Endothelial cell of umbilical vein (primary cell): ENCODE data around the gene OR10H1. TPM values are rescaled to one million over a fixed set of nuclear protein-coding genes. Genes with fewer than 3 reads are reported as not detected.

ENCODE experiments used
- BruUV-seq: library from RNA; stranded (reverse); fragments of 400-500 nt; replicated peaks from 2 replicates; lab custom pipeline; 2021; lab: Mats Ljungman, UMichigan
- CTCF ChIA-PET: fragments of 300-600, 350-600 bp; sonication (Branson Sonifier 250); formaldehyde crosslinking; loops from one replicate; lab custom pipeline; 2021; ENCODE audit warnings: antibody characterized with exemption, inconsistent platforms; lab: Charles Lee
- POLR2A ChIA-PET: fragments of 300-600, 350-600 bp; sonication (Branson Sonifier 250); formaldehyde crosslinking; loops from one replicate; lab custom pipeline; 2021; ENCODE audit warnings: antibody characterized with exemption, inconsistent platforms; lab: Charles Lee
- DNase-seq: peaks from one replicate; pipeline ENCODE4 v3.0.0-alpha.2; 2011; ENCODE audit warnings: low read depth, low spot score
- FAIRE-seq: peaks from 2 replicates; lab custom pipeline; 2011; peaks lifted over from hg19 to GRCh38; lab: Jason Lieb, UNC
- H2AFZ ChIP-seq: 2 replicates; pipeline ENCODE4 v1.6.0; 2012; ENCODE audit warnings: low read depth, low read length, control low read depth, inconsistent platforms
- H3K27ac ChIP-seq: 2 replicates; pipeline ENCODE4 v1.5.1; 2011; ENCODE audit warnings: low read depth, mild to moderate bottlenecking, control low read depth, low read length, moderate library complexity; ENCODE audit not compliant: insufficient read depth
- H3K27me3 ChIP-seq, 2 experiments: 2 replicates each; pipeline versions ENCODE4 v1.6.0 to v1.6.1; 2011; ENCODE audit warnings: low read length in 2 of 2, mixed read lengths in 1 of 2; ENCODE audit not compliant: control insufficient read depth in 2 of 2, insufficient read depth in 2 of 2
- H3K36me3 ChIP-seq, 2 experiments: 2 replicates in 1 of 2; 3 replicates in 1 of 2; pipeline ENCODE4 v1.5.1; 2011; ENCODE audit warnings: low read length in 2 of 2, mild to moderate bottlenecking in 1 of 2, moderate library complexity in 1 of 2; ENCODE audit not compliant: control insufficient read depth in 2 of 2, insufficient read depth in 2 of 2; ENCODE audit errors: extremely low read depth in 1 of 2
- H3K4me1 ChIP-seq: 3 replicates; pipeline ENCODE4 v1.5.1; 2011; ENCODE audit warnings: mild to moderate bottlenecking, low read length; ENCODE audit not compliant: control insufficient read depth, insufficient read depth; ENCODE audit errors: extremely low read depth
- H3K4me2 ChIP-seq: 2 replicates; pipeline ENCODE4 v1.6.1; 2011; ENCODE audit warnings: low read length, control low read depth, mixed read lengths; ENCODE audit not compliant: insufficient read depth
- H3K4me3 ChIP-seq, 3 experiments: fragments of 200-600 bp in 1 of 3; sonication (generic), shearing (Covaris generic) in 1 of 3; replicated peaks in 1 of 3; 2 replicates each; pipeline ENCODE4 v1.5.1; 2011 to 2016; ENCODE audit warnings: control low read depth in 3 of 3, low read length in 3 of 3, mild to moderate bottlenecking in 2 of 3, inconsistent platforms in 1 of 3, low read depth in 1 of 3, moderate library complexity in 1 of 3; ENCODE audit not compliant: insufficient read depth in 1 of 3
- H3K79me2 ChIP-seq: 2 replicates; pipeline ENCODE4 v1.6.0; 2012; ENCODE audit warnings: low read length, inconsistent platforms; ENCODE audit not compliant: control insufficient read depth, insufficient read depth
- H3K9ac ChIP-seq: replicated peaks from 2 replicates; pipeline ENCODE3; 2011; ENCODE audit warnings: low read length, control low read depth; ENCODE audit not compliant: insufficient read depth; ENCODE audit errors: extremely low read depth
- H3K9me1 ChIP-seq: replicated peaks from 3 replicates; pipeline ENCODE4 v1.6.0; 2011; ENCODE audit warnings: mild to moderate bottlenecking, low read length; ENCODE audit not compliant: control insufficient read depth, insufficient read depth; ENCODE audit errors: extremely low read depth
- H3K9me3 ChIP-seq: replicated peaks from 2 replicates; pipeline ENCODE4 v1.5.1; 2012; ENCODE audit warnings: low read length, inconsistent platforms; ENCODE audit not compliant: control insufficient read depth, insufficient read depth
- H4K20me1 ChIP-seq: replicated peaks from 2 replicates; pipeline ENCODE3; 2011; ENCODE audit warnings: mild to moderate bottlenecking, low read length; ENCODE audit not compliant: control insufficient read depth, insufficient read depth; ENCODE audit errors: extremely low read depth
- EZH2 ChIP-seq: IDR thresholded peaks from 2 replicates; pipeline ENCODE4 v1.6.1; 2012; ENCODE audit warnings: borderline replicate concordance, low read depth, mild to moderate bottlenecking, moderate library complexity, low read length, inconsistent platforms; ENCODE audit not compliant: severe bottlenecking
- FOS ChIP-seq: IDR thresholded peaks from 2 replicates; pipeline ENCODE4 v1.6.1; 2011; ENCODE audit warnings: mild to moderate bottlenecking, low read length, moderate library complexity, borderline replicate concordance; ENCODE audit not compliant: insufficient read depth
- GATA2 ChIP-seq: IDR thresholded peaks from 2 replicates; pipeline ENCODE4 v1.7.0; 2011; ENCODE audit warnings: low read depth, mild to moderate bottlenecking, moderate library complexity, mixed read lengths, low read length; ENCODE audit not compliant: insufficient read length, insufficient read depth
- JUN ChIP-seq: IDR thresholded peaks from 2 replicates; pipeline ENCODE4 v1.6.1; 2011; ENCODE audit warnings: borderline replicate concordance, low read depth; ENCODE audit not compliant: insufficient read length, insufficient read depth
- MYC ChIP-seq: IDR thresholded peaks from one replicate; pipeline ENCODE4 v1.6.1; 2011; ENCODE audit warnings: mild to moderate bottlenecking, low read depth, low read length
- POLR2A ChIP-seq: IDR thresholded peaks from 2 replicates; pipeline ENCODE4 v1.6.1; 2012; ENCODE audit warnings: low read depth, mild to moderate bottlenecking, control low read depth, low read length
- POLR2AphosphoS5 ChIP-seq: IDR thresholded peaks from 2 replicates; pipeline ENCODE4 v1.6.1; 2012; ENCODE audit warnings: low read depth, mild to moderate bottlenecking, control low read depth, low read length, moderate library complexity; ENCODE audit not compliant: insufficient read depth
- dilution Hi-C: fragments of 300-500 bp; cut with MboI; formaldehyde crosslinking; loops from one replicate; pipeline ENCODE4 v1.15.0; 2019; ENCODE audit warnings: low sequenced_read_pairs; ENCODE audit not compliant: extremely low pct_ligation_motif_present
- intact Hi-C: fragments of 100-400 bp; cut with micrococcal nuclease; formaldehyde crosslinking; loops from one replicate; pipeline ENCODE4 v1.10.0; 2022
- polyA plus RNA-seq, 4 experiments: library from polyadenylated mRNA; depleted of rRNA in 3 of 4; stranded (reverse) in 3 of 4; unstranded in 1 of 4; fragments of >200 nt; gene quantifications; 2 replicates each; pipeline versions ENCODE4 v1.2.1 to v1.2.3, GENCODE V29; 2011 to 2012; ENCODE audit warnings: missing spikeins in 1 of 4
- total RNA-seq: library from RNA; stranded (reverse); gene quantifications from 2 replicates; pipeline ENCODE4 v1.2.3, GENCODE V29; 2021
- TF ChIP-seq, protein P1 (sequence below): IDR thresholded peaks from 2 replicates; pipeline ENCODE4 v1.6.1; 2011; ENCODE audit not compliant: insufficient read depth, insufficient read length
- TF ChIP-seq, protein P2 (sequence below), 2 donors: IDR thresholded peaks; 1 replicate in 1 of 2; 2 replicates in 1 of 2; pipeline ENCODE4 v1.5.1; 2011; ENCODE audit warnings: low read length in 2 of 2, mild to moderate bottlenecking in 2 of 2, moderate library complexity in 2 of 2, control low read depth in 1 of 2, inconsistent platforms in 1 of 2, low read depth in 1 of 2; ENCODE audit not compliant: insufficient read depth in 1 of 2; ENCODE audit errors: extremely low read depth in 1 of 2

Gene OR10H1
- total and polyA plus RNA-seq, 2 donors (not counting 3 experiments of a cell fraction or from before 2014, with no cell fraction given) = not detected

DNA sequence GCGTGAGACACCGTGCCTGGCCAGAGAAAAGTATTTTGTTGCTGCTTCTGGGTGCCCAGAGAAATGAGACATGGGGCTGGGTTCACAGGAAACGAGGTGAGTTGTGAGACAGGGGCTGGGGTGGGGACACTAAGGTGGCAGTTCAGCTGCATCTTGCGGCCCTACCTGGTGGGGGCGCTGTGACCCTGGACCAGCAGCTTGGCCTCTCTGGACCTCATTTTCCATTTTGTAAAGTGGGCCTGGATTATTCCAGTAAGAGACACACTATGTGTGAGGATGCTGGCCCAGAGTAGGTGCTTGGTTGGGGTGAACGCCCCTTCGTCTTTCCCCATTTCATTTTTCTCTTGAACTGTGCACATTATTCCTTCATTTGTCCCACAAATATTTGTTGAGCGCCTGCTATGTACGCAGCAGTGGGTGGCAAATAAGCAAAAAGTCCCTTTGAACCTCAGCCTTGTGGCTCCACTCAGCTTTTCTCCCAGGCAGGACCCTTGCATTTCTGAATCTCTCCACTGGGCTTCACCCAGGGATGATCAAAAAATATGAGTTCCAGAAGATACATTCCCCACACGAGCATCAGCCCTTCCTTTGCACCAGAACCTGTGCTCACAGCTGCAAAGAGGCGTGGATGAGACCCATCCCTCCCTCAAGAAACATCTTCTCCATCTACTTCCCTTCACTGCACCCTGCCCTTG lies 26.6 kb upstream of the OR10H1 start:
- CTCF ChIA-PET = no interaction called here
- Histone ChIP-seq H3K27me3 (no peaks in the 10 kb centered on the region), H2AFZ (no peak overlapping the region), H4K20me1 (no peaks in the 10 kb centered on the region), H3K4me2 (no peak overlapping the region), H3K79me2 (no peaks in the 10 kb centered on the region), H3K9me3 (no peaks in the 10 kb centered on the region), H3K9ac (no peak overlapping the region), H3K36me3 (no peaks in the 10 kb centered on the region), H3K9me1 (no peaks in the 10 kb centered on the region), H3K27ac (no peak overlapping the region), H3K4me1 (peaks cover 4% of the 10 kb centered on the region), H3K4me3 (no peak overlapping the region)
- no peak for DNase-seq
- POLR2A ChIA-PET = no interaction called here
- no peak for FAIRE-seq
- dilution Hi-C loops = no loop called here
- intact Hi-C loops = no loop called here
- no TSS peak for BruUV-seq
- TF ChIP-seq POLR2A (no peak), EZH2 (no peak), POLR2AphosphoS5 (no peak), JUN (no peak), MYC (no peak), FOS (no peak), GATA2 (no peak)
- TF ChIP-seq, protein P1, sequence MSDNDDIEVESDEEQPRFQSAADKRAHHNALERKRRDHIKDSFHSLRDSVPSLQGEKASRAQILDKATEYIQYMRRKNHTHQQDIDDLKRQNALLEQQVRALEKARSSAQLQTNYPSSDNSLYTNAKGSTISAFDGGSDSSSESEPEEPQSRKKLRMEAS = no peak
- TF ChIP-seq, protein P2, sequence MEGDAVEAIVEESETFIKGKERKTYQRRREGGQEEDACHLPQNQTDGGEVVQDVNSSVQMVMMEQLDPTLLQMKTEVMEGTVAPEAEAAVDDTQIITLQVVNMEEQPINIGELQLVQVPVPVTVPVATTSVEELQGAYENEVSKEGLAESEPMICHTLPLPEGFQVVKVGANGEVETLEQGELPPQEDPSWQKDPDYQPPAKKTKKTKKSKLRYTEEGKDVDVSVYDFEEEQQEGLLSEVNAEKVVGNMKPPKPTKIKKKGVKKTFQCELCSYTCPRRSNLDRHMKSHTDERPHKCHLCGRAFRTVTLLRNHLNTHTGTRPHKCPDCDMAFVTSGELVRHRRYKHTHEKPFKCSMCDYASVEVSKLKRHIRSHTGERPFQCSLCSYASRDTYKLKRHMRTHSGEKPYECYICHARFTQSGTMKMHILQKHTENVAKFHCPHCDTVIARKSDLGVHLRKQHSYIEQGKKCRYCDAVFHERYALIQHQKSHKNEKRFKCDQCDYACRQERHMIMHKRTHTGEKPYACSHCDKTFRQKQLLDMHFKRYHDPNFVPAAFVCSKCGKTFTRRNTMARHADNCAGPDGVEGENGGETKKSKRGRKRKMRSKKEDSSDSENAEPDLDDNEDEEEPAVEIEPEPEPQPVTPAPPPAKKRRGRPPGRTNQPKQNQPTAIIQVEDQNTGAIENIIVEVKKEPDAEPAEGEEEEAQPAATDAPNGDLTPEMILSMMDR (IDR thresholded peaks at IDR 0.05; ENCODE audit: extremely low read depth in 1 of 2, insufficient read depth in 1 of 2, low read depth in 1 of 2, low read length in 2 of 2) = no peak
